Ectodermal cell (in vitro differentiated cells): ENCODE results near the gene EIF4G3.
"Not testable (repeated sequence)": the region's sequence is repeated elsewhere in the genome, so short reads cannot be mapped to it uniquely, and the experiment has no call there.

Experiments used
- H3K27ac ChIP-seq: 2 replicates; pipeline ENCODE4 v1.7.0; 2013; ENCODE audit warnings: mild to moderate bottlenecking, low read depth, low read length; ENCODE audit not compliant: insufficient read depth, poor library complexity, severe bottlenecking
- H3K27me3 ChIP-seq: 2 replicates; pipeline ENCODE4 v1.7.0; 2013; ENCODE audit warnings: mild to moderate bottlenecking, low read length; ENCODE audit not compliant: insufficient read depth, control insufficient read depth, poor library complexity, severe bottlenecking
- H3K36me3 ChIP-seq: one replicate; pipeline ENCODE4 v1.7.0; 2013; ENCODE audit warnings: low read length; ENCODE audit not compliant: control insufficient read depth, insufficient read depth
- H3K4me1 ChIP-seq: one replicate; pipeline ENCODE4 v1.7.0; 2013; ENCODE audit warnings: low read length; ENCODE audit not compliant: control insufficient read depth, insufficient read depth
- H3K4me3 ChIP-seq: 2 replicates; pipeline ENCODE4 v1.7.0; 2013; ENCODE audit warnings: low read depth, low read length, control low read depth; ENCODE audit not compliant: insufficient read depth
- H3K9me3 ChIP-seq: 2 replicates; pipeline ENCODE4 v1.7.0; 2013; ENCODE audit warnings: mild to moderate bottlenecking, low read length, moderate library complexity; ENCODE audit not compliant: control insufficient read depth
- WGBS, 2 experiments: methylation state at CpG; one replicate each; pipeline ENCODE4 v1.1.7; 2013; ENCODE audit warnings: missing lambda C conversion rate in 2 of 2; 5-methylcytosine and 5-hydroxymethylcytosine counted together

EIF4G3 gene

DNA sequence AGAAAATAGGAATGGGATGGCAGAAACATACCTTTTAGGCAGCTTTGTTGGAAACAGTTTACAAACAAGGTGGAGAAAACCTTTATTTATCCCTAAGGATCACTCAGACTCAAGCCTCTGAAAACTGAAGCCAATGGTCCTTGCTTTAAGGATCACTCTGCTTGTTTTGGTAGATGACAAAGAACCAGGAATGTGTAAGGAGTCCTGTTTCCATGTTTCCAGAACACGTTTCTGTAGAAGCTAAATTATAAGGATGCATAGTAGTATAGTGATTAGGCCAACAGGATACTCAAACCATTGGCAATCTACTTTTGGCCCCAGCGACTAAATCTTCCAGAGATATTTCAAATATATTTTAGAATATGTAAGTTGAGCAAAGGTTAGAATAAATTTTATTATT lies 240.5 kb downstream of the EIF4G3 start:
- Histone ChIP-seq H3K27ac (no peak overlapping the region), H3K27me3 (no peaks in the 10 kb centered on the region), H3K36me3 (no peaks in the 10 kb centered on the region), H3K4me3 (no peak overlapping the region), H3K4me1 (no peaks in the 10 kb centered on the region), H3K9me3 (no peaks in the 10 kb centered on the region)
- 76 to 100% methylated on average over 1 of the region's 2 CpGs for WGBS, 2 experiments

DNA sequence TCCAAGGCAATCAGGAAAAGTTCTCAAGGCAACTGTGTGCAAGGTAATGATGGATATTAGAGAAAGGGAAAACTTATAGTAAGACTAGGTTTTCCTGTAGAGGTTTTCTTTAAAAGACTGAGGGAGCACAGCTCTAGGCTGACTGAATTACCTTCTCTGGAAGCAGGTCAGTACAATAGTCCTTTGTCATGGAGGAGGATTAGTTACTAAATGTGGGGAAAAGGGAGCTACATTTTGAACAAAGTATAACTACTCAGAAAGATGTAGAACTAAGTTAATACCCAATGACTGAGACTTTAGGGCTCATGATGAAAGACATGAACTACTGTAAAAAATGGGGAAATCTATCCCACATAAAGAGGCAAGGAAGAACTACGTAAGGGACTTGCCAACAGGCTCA lies 241.0 kb downstream of the EIF4G3 start:
- H3K9me3 ChIP-seq, result no peaks in the 10 kb centered on the region
- H3K4me3 ChIP-seq, result no peak overlapping the region
- no peak overlapping the region for H3K27ac ChIP-seq
- no peaks in the 10 kb centered on the region for H3K36me3 ChIP-seq
- no peaks in the 10 kb centered on the region for H3K4me1 ChIP-seq
- WGBS, 2 experiments, result 89 to 91% methylated on average over 1 of the region's 1 CpG
- no peaks in the 10 kb centered on the region for H3K27me3 ChIP-seq

DNA sequence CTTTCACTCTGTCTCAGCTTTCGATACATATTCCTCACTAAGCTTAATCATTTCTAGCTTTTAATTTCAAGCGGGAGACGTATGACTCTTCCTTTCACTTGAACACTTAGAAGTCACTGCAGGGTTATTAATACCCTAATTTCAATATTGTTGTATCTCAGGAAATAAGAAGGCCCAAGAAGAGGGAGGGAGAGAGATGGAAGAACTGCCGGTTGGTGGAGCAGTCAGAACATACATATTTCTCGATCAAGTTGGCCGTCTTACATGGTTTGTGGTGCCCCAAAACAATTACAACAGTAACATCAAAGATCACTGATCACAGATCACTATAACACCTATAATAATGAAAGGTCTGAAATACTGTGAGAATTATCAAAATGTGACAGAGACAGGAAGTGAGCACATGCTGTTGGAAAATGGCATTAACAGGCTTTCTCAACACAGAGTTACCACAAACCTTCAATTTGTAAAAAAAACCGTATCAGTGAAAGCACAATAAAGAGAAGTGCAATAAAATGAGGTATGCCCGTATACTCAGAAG lies 244.2 kb downstream of the EIF4G3 start:
- Histone ChIP-seq H3K27me3 (no peaks in the 10 kb centered on the region), H3K4me1 (no peaks in the 10 kb centered on the region), H3K4me3 (no peak overlapping the region), H3K9me3 (no peaks in the 10 kb centered on the region), H3K36me3 (no peaks in the 10 kb centered on the region), H3K27ac (no peak overlapping the region)
- 96 to 97% methylated on average over 8 of the region's 8 CpGs for WGBS, 2 experiments

DNA sequence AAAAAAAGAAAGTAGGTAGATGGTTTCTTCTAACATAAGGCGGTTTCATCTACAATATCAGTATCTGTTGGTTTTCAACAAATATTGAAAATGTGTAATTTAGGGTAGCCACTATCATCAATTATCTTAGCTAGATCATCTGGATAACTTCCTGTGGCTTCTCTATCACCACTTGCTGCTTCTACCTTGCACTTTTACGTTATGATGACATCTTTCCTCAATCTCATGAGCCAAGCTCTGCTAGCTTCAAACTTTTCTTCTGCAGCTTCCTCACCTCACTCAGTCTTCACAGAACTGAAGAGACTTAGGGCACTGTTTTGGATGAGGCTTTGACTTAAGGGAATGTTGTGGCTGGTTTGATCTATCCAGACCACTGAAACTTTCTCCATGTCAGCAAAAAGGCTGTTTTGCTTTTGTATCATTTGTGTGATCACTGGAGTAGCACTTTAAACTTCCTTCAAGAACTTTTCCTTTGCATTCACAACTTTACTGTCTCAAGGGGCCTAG lies 244.7 kb downstream of the EIF4G3 start:
- Histone ChIP-seq H3K9me3 (no peaks in the 10 kb centered on the region), H3K27me3 (no peaks in the 10 kb centered on the region), H3K36me3 (no peaks in the 10 kb centered on the region), H3K27ac (no peak overlapping the region), H3K4me1 (no peaks in the 10 kb centered on the region), H3K4me3 (no peak overlapping the region)
- WGBS, 2 experiments, result 94 to 97% methylated on average over 1 of the region's 2 CpGs

DNA sequence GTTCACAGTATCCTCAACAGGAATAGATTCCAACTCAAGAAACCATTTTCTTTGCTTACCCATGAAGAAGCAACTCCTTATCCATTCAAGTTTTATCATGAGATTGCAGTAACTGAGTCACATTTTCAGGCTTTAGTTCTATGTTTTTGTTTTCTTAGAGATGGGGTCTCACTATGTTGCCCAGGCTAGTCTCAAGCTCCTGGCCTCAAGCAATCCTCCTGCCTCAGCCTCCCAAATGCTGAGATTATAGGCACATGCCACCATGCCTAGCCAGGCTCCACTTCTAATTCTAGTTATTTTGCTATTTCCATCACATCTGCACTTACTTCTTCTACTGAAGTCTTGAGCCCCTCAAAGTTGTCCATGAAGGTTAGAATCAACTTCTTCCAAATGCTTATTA lies 246.3 kb downstream of the EIF4G3 start:
- Histone ChIP-seq H3K27me3 (no peaks in the 10 kb centered on the region), H3K36me3 (no peaks in the 10 kb centered on the region)

DNA sequence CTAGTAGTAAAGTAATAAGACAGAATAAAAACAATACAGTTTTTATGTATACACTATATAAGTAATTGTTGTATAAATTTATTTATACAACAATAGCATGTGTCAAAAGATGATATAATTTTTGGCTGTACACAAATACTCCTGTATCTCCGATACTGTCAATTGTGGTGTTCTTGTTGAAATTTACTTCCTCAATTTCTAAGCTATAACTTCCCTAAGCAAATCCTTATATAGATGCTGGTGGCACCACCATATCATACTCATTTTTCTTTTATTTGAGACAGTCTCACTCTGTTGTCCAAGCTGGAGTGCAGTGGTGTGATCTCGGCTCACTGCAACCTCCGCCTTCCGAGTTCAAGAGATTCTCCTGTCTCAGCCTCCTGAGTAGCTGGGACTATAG lies 248.6 kb downstream of the EIF4G3 start:
- WGBS, 2 experiments, result 90 to 93% methylated on average over 3 to 4 of the region's 4 CpGs
- Histone ChIP-seq H3K27me3 (no peaks in the 10 kb centered on the region), H3K4me1 (no peaks in the 10 kb centered on the region), H3K4me3 (no peak overlapping the region), H3K27ac (no peak overlapping the region), H3K36me3 (no peaks in the 10 kb centered on the region), H3K9me3 (no peaks in the 10 kb centered on the region)

More for the DNA sequence above, 246.3 kb downstream of the EIF4G3 start:
- H3K27ac ChIP-seq, result no peak overlapping the region
- no peak overlapping the region for H3K4me3 ChIP-seq
- no peaks in the 10 kb centered on the region for H3K9me3 ChIP-seq
- H3K4me1 ChIP-seq, result no peaks in the 10 kb centered on the region

DNA sequence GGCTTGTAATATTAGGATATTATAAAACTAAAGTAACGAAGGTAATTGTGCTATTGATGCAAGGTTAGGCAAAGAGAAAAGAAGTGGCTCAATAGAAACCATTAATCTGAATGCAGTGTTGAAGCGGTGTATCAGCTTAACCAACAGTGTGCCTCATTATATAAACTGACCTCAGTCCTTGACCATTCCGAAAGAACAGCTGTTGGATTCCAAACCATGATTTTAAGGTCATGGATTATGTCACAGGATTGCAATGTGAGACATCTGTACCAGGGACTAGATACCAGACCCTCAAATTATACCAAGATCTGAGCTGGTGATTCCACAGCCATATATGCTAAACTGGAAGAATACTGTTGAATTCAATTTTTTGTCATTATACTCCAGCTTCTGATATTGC lies 255.4 kb downstream of the EIF4G3 start:
- Histone ChIP-seq H3K27ac (no peak overlapping the region), H3K36me3 (no peaks in the 10 kb centered on the region), H3K9me3 (no peaks in the 10 kb centered on the region), H3K4me1 (no peaks in the 10 kb centered on the region), H3K4me3 (no peak overlapping the region), H3K27me3 (no peaks in the 10 kb centered on the region)
- WGBS, 2 experiments, result 96 to 98% methylated on average over 3 of the region's 3 CpGs

DNA sequence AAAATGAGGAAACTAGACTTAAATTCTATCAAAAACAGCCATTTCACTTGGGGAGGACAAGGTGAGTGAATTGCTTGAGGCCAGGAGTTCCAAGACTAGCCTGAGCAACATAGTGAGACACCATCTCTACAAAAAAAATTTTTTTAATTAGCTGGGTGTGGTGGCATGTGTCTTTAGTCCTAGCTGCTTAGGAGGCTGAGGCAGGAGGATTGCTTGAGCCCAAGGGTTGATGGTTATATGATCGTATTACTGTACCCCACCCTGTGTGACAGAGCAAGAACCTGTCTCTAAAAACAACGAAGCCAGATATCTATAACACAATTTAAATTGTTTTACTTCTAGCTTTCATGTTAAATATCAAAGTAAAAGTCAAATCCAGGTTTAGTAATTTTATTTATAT lies 263.5 kb downstream of the EIF4G3 start:
- H3K36me3 ChIP-seq, result no peaks in the 10 kb centered on the region
- no peaks in the 10 kb centered on the region for H3K4me1 ChIP-seq
- H3K27ac ChIP-seq, result no peak overlapping the region
- H3K9me3 ChIP-seq, result no peaks in the 10 kb centered on the region
- no peak overlapping the region for H3K4me3 ChIP-seq
- H3K27me3 ChIP-seq, result no peaks in the 10 kb centered on the region
- WGBS, 2 experiments, result 97 to 100% methylated on average over 2 of the region's 2 CpGs

DNA sequence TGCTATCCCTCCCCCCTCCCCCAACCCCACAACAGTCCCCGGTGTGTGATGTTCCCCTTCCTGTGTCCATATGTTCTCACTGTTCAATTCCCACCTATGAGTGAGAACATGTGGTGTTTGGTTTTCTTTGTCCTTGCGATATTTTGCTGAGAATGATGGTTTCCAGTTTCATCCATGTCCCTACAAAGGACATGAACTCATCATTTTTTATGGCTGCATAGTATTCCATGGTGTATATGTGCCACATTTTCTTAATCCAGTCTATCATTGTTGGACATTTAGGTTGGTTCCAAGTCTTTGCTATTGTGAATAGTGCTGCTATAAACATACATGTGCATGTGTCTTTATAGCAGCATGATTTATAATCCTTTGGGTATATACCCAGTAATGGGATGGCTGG lies 269.2 kb downstream of the EIF4G3 start:
- WGBS, 2 experiments, result 100% methylated on average over 1 of the region's 2 CpGs; no CpG with 5 or more reads in 1 of the 2 experiments
- not testable (repeated sequence) for H3K27ac ChIP-seq, H3K9me3 ChIP-seq, H3K36me3 ChIP-seq, H3K27me3 ChIP-seq, H3K4me1 ChIP-seq, H3K4me3 ChIP-seq

DNA sequence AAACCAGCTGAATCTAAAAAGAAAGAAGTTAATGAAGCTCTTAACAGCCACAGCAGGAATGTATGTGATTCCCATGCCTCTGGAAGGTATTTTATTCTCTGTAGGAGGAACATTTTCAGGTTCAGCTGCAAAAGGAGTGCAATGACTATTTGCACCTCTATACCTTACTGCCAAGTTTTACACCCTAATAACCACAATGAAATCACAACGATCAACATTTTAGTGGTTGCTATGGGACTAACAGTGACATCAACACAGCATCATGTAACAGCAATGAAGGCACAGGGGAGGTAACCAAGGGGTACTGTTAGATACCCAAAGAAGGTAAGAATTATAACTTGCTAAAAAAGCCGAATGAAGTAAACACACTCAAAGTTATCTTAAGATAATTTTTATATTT lies 273.3 kb downstream of the EIF4G3 start:
- Histone ChIP-seq H3K27me3 (no peaks in the 10 kb centered on the region), H3K27ac (no peak overlapping the region), H3K4me1 (no peaks in the 10 kb centered on the region), H3K36me3 (no peaks in the 10 kb centered on the region), H3K4me3 (no peak overlapping the region), H3K9me3 (no peaks in the 10 kb centered on the region)
- WGBS, 2 experiments, result 88 to 100% methylated on average over 1 of the region's 2 CpGs

DNA sequence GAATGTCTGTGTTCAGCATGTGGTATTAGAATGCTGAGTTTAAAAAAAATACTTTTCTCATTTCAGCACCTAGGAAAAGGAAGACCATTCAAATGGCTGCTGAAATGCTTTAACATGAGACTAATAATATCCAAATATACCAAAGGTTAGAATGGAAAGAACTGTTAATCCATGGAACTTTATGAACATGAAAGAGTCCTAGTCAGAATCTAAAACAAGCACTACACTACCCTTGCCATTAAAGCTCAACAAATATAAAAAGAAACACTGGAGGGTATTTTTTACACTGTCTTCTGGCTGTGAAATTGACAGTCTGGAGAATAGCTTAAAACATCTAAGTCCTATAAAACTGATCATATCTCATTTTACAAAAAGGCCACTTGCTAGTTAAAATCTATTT lies 276.6 kb downstream of the EIF4G3 start:
- peaks cover 1% of the 10 kb centered on the region for H3K36me3 ChIP-seq
- H3K27ac ChIP-seq, result no peak overlapping the region
- H3K4me3 ChIP-seq, result no peak overlapping the region
- no peaks in the 10 kb centered on the region for H3K27me3 ChIP-seq
- H3K4me1 ChIP-seq, result no peaks in the 10 kb centered on the region
- no peaks in the 10 kb centered on the region for H3K9me3 ChIP-seq
